ENCODE results near the gene CCDC201. TPM values are rescaled to one million over a fixed set of nuclear protein-coding genes. Genes with fewer than 3 reads are reported as not detected.

CCDC201 gene
- total and polyA plus RNA-seq, 2 donors (not counting 3 experiments of a cell fraction or from before 2014, with no cell fraction given) = not detected

Small RNAs within 50 kb of the gene (small RNA-seq; reads per million reads assigned to genes)
- not detected for gene RNU6-326P (ENCODE audit: insufficient read depth, insufficient read length, low read depth, low replicate concordance)

Other genes with a start within 250 kb of the CCDC201 start
- 2.3 and 4.0 TPM in 2 replicates for gene IGFBP1, start 15.4 kb upstream of the CCDC201 start, total RNA-seq
- gene IGFBP1, start 15.4 kb upstream of the CCDC201 start, polyA plus RNA-seq = 0.56 and 0.57 TPM in 2 replicates
- gene IGFBP3, start 48.2 kb upstream of the CCDC201 start, total RNA-seq = 8.1 and 10.1 TPM in 2 replicates
- gene IGFBP3, start 48.2 kb upstream of the CCDC201 start, polyA plus RNA-seq = 3.0 and 3.4 TPM in 2 replicates

Measured in endothelial cell of umbilical vein (primary cell).